ENCODE data around the gene POLR1E.

The POLR1E gene

GRCh38 chr9:37449862-37450632, 35.7 kb upstream of the POLR1E start:
- H4K12ac ChIP-seq (ENCODE audit: low read depth, low read length) = no peak overlapping the region
- WGBS (ENCODE audit: extremely low coverage, insufficient coverage, insufficient read length) = no CpG with 5 or more reads among the region's 12 CpGs

GRCh38 chr9:37451628-37452027, 34.1 kb upstream of the POLR1E start:
- H3K4me3 ChIP-seq (ENCODE audit: low read depth, low read length) = no peak overlapping the region
- H4K8ac ChIP-seq (ENCODE audit: low read depth, low read length) = no peak overlapping the region
- H2BK120ac ChIP-seq (ENCODE audit: insufficient read depth, low read length, poor library complexity) = no peak overlapping the region
- WGBS (ENCODE audit: extremely low coverage, insufficient coverage, insufficient read length) = no CpG with 5 or more reads among the region's 3 CpGs
- H3K9ac ChIP-seq (ENCODE audit: low read length) = no peak overlapping the region
- H3K36me3 ChIP-seq (ENCODE audit: control insufficient read depth in 1 of 2, insufficient read depth in 2 of 2, low read length in 2 of 2) = peaks cover 3 to 8% of the 10 kb centered on the region in 2 experiments
- H3K4me2 ChIP-seq (ENCODE audit: low read length) = no peak overlapping the region
- H3K14ac ChIP-seq (ENCODE audit: low read length) = no peak overlapping the region
- no peak overlapping the region for H3K18ac ChIP-seq (ENCODE audit: low read length)
- H3K79me1 ChIP-seq (ENCODE audit: low read length) = no peaks in the 10 kb centered on the region
- no peaks in the 10 kb centered on the region for H3K9me3 ChIP-seq (ENCODE audit: insufficient read depth, low read depth, low read length)
- H3K27me3 ChIP-seq (ENCODE audit: insufficient read depth, low read length) = no peaks in the 10 kb centered on the region
- no peaks in the 10 kb centered on the region for H3K79me2 ChIP-seq (ENCODE audit: control insufficient read depth, insufficient read depth, low read length, poor library complexity)
- H3K4me1 ChIP-seq (ENCODE audit: control insufficient read depth in 1 of 2, insufficient read depth in 2 of 2, low read length in 2 of 2) = peaks cover 0 to 1% of the 10 kb centered on the region in 2 experiments
- H4K91ac ChIP-seq (ENCODE audit: low read depth, low read length) = no peak overlapping the region
- H2BK12ac ChIP-seq (ENCODE audit: low read length) = no peak overlapping the region
- H2AK5ac ChIP-seq (ENCODE audit: low read length) = no peak overlapping the region
- H4K12ac ChIP-seq (ENCODE audit: low read depth, low read length) = no peak overlapping the region
- H3K27ac ChIP-seq (ENCODE audit: low read depth, low read length) = no peak overlapping the region
- no peak overlapping the region for H2AFZ ChIP-seq (ENCODE audit: insufficient read depth, low read length, poor library complexity)
- no peak overlapping the region for H3K4ac ChIP-seq (ENCODE audit: low read depth, low read length)
- no peak overlapping the region for H3K23ac ChIP-seq (ENCODE audit: low read length)
- H2BK5ac ChIP-seq (ENCODE audit: low read depth, low read length, poor library complexity) = no peak overlapping the region
- no peak for DNase-seq

More at GRCh38 chr9:37449862-37450632, 35.7 kb upstream of the POLR1E start:
- Histone ChIP-seq H2BK120ac (ENCODE audit: insufficient read depth, low read length, poor library complexity) (no peak overlapping the region), H3K4me2 (ENCODE audit: low read length) (no peak overlapping the region), H2BK12ac (ENCODE audit: low read length) (no peak overlapping the region), H3K18ac (ENCODE audit: low read length) (no peak overlapping the region), H3K9me3 (ENCODE audit: insufficient read depth, low read depth, low read length) (no peaks in the 10 kb centered on the region), H2BK5ac (ENCODE audit: low read depth, low read length, poor library complexity) (no peak overlapping the region), H3K14ac (ENCODE audit: low read length) (no peak overlapping the region), H2AK5ac (ENCODE audit: low read length) (no peak overlapping the region), H3K79me2 (ENCODE audit: control insufficient read depth, insufficient read depth, low read length, poor library complexity) (no peaks in the 10 kb centered on the region), H4K8ac (ENCODE audit: low read depth, low read length) (no peak overlapping the region), H3K79me1 (ENCODE audit: low read length) (no peaks in the 10 kb centered on the region), H3K36me3 (ENCODE audit: control insufficient read depth in 1 of 2, insufficient read depth in 2 of 2, low read length in 2 of 2) (peaks cover 3 to 7% of the 10 kb centered on the region in 2 experiments), H3K9ac (ENCODE audit: low read length) (no peak overlapping the region), H2AFZ (ENCODE audit: insufficient read depth, low read length, poor library complexity) (no peak overlapping the region), H3K4me1 (ENCODE audit: control insufficient read depth in 1 of 2, insufficient read depth in 2 of 2, low read length in 2 of 2) (peaks cover 0 to 1% of the 10 kb centered on the region in 2 experiments), H3K27ac (ENCODE audit: low read depth, low read length) (no peak overlapping the region), H3K4me3 (ENCODE audit: low read depth, low read length) (no peak overlapping the region), H3K4ac (ENCODE audit: low read depth, low read length) (no peak overlapping the region), H4K91ac (ENCODE audit: low read depth, low read length) (no peak overlapping the region), H3K23ac (ENCODE audit: low read length) (no peak overlapping the region), H3K27me3 (ENCODE audit: insufficient read depth, low read length) (no peaks in the 10 kb centered on the region)
- DNase-seq = no peak

GRCh38 chr9:37452611-37453010, 33.1 kb upstream of the POLR1E start:
- Histone ChIP-seq H3K79me1 (ENCODE audit: low read length) (no peaks in the 10 kb centered on the region), H2AFZ (ENCODE audit: insufficient read depth, low read length, poor library complexity) (no peak overlapping the region), H3K27ac (ENCODE audit: low read depth, low read length) (no peak overlapping the region), H3K27me3 (ENCODE audit: insufficient read depth, low read length) (no peaks in the 10 kb centered on the region), H3K18ac (ENCODE audit: low read length) (no peak overlapping the region), H3K9me3 (ENCODE audit: insufficient read depth, low read depth, low read length) (no peaks in the 10 kb centered on the region), H3K4me1 (ENCODE audit: control insufficient read depth in 1 of 2, insufficient read depth in 2 of 2, low read length in 2 of 2) (peaks cover 0 to 1% of the 10 kb centered on the region in 2 experiments), H3K4me2 (ENCODE audit: low read length) (no peak overlapping the region), H3K79me2 (ENCODE audit: control insufficient read depth, insufficient read depth, low read length, poor library complexity) (no peaks in the 10 kb centered on the region), H2BK120ac (ENCODE audit: insufficient read depth, low read length, poor library complexity) (no peak overlapping the region), H4K12ac (ENCODE audit: low read depth, low read length) (no peak overlapping the region), H2AK5ac (ENCODE audit: low read length) (no peak overlapping the region), H3K14ac (ENCODE audit: low read length) (no peak overlapping the region), H2BK5ac (ENCODE audit: low read depth, low read length, poor library complexity) (no peak overlapping the region), H3K36me3 (ENCODE audit: control insufficient read depth in 1 of 2, insufficient read depth in 2 of 2, low read length in 2 of 2) (peaks cover 3 to 8% of the 10 kb centered on the region in 2 experiments), H3K4ac (ENCODE audit: low read depth, low read length) (no peak overlapping the region), H3K9ac (ENCODE audit: low read length) (no peak overlapping the region), H3K4me3 (ENCODE audit: low read depth, low read length) (no peak overlapping the region), H3K23ac (ENCODE audit: low read length) (no peak overlapping the region), H2BK12ac (ENCODE audit: low read length) (no peak overlapping the region), H4K91ac (ENCODE audit: low read depth, low read length) (no peak overlapping the region), H4K8ac (ENCODE audit: low read depth, low read length) (no peak overlapping the region)
- no CpG with 5 or more reads among the region's 1 CpG for WGBS (ENCODE audit: extremely low coverage, insufficient coverage, insufficient read length)
- DNase-seq = no peak

- Histone ChIP-seq H4K91ac (ENCODE audit: low read depth, low read length) (no peak overlapping the region), H2BK120ac (ENCODE audit: insufficient read depth, low read length, poor library complexity) (no peak overlapping the region), H3K9me3 (ENCODE audit: insufficient read depth, low read depth, low read length) (no peaks in the 10 kb centered on the region), H3K79me2 (ENCODE audit: control insufficient read depth, insufficient read depth, low read length, poor library complexity) (no peaks in the 10 kb centered on the region), H3K36me3 (ENCODE audit: control insufficient read depth in 1 of 2, insufficient read depth in 2 of 2, low read length in 2 of 2) (peaks cover 3 to 8% of the 10 kb centered on the region in 2 experiments), H3K4me1 (ENCODE audit: control insufficient read depth in 1 of 2, insufficient read depth in 2 of 2, low read length in 2 of 2) (peaks cover 0 to 1% of the 10 kb centered on the region in 2 experiments), H3K79me1 (ENCODE audit: low read length) (no peaks in the 10 kb centered on the region), H3K18ac (ENCODE audit: low read length) (no peak overlapping the region), H3K27me3 (ENCODE audit: insufficient read depth, low read length) (no peaks in the 10 kb centered on the region), H3K4me3 (ENCODE audit: low read depth, low read length) (no peak overlapping the region), H3K4ac (ENCODE audit: low read depth, low read length) (no peak overlapping the region), H2AFZ (ENCODE audit: insufficient read depth, low read length, poor library complexity) (no peak overlapping the region), H4K12ac (ENCODE audit: low read depth, low read length) (no peak overlapping the region), H3K27ac (ENCODE audit: low read depth, low read length) (no peak overlapping the region), H3K14ac (ENCODE audit: low read length) (no peak overlapping the region), H4K8ac (ENCODE audit: low read depth, low read length) (no peak overlapping the region), H2AK5ac (ENCODE audit: low read length) (no peak overlapping the region), H3K23ac (ENCODE audit: low read length) (no peak overlapping the region), H3K9ac (ENCODE audit: low read length) (no peak overlapping the region), H2BK5ac (ENCODE audit: low read depth, low read length, poor library complexity) (no peak overlapping the region), H2BK12ac (ENCODE audit: low read length) (no peak overlapping the region), H3K4me2 (ENCODE audit: low read length) (no peak overlapping the region)
- no CpG with 5 or more reads among the region's 1 CpG for WGBS (ENCODE audit: extremely low coverage, insufficient coverage, insufficient read length)
- no peak for DNase-seq
Observed at GRCh38 chr9:37453827-37454226, 31.9 kb upstream of the POLR1E start.
